GM12878 (cell line): ENCODE results near the gene OSBPL10. TPM values are rescaled to one million over a fixed set of nuclear protein-coding genes. Genes with fewer than 3 reads are reported as not detected.

Experiments used
- ATAC-seq: fragments of 200-7000 bp; cut with Tn5 transposase; 3 replicates; pipeline ENCODE4 v1.9.1; 2020; ENCODE audit warnings: mild to moderate bottlenecking, moderate library complexity
- BruUV-seq: library from RNA; stranded (reverse); fragments of 400-500 nt; replicated peaks from 2 replicates; lab custom pipeline; 2021; lab: Mats Ljungman, UMichigan
- CTCF ChIA-PET: fragments of 300-600 bp; sonication (Branson Sonifier 250); formaldehyde crosslinking; extraction: SDS; loops from one replicate; lab custom pipeline; 2021; ENCODE audit warnings: inconsistent platforms; lab: Yijun Ruan, JAX
- POLR2A ChIA-PET: fragments of 350-600 bp; formaldehyde crosslinking; extraction: SDS; loops from one replicate; lab custom pipeline; 2021; ENCODE audit warnings: inconsistent platforms; lab: Charles Lee
- RAD21 ChIA-PET: fragments of 300-600 bp; sonication (Branson Sonifier 250); formaldehyde crosslinking; loops from one replicate; lab custom pipeline; 2023; ENCODE audit warnings: antibody characterized with exemption; ENCODE audit not compliant: unreplicated experiment; lab: Charles Lee
- SMC1A ChIA-PET: fragments of 300-600 bp; sonication (Branson Sonifier 250); formaldehyde crosslinking; loops from one replicate; lab custom pipeline; 2023; ENCODE audit not compliant: unreplicated experiment, uncharacterized antibody; lab: Charles Lee
- DNase-seq: peaks from one replicate; pipeline ENCODE4 v3.0.0-alpha.2; 2011; ENCODE audit warnings: low read depth, low spot score
- FAIRE-seq: peaks from 3 replicates; lab custom pipeline; 2011; peaks lifted over from hg19 to GRCh38; lab: Jason Lieb, UNC
- H2AFZ ChIP-seq: 2 replicates; pipeline ENCODE4 v1.6.0; 2011; ENCODE audit warnings: low read depth, low read length, control low read depth; ENCODE audit not compliant: control insufficient read depth
- H3K27ac ChIP-seq: 2 replicates; pipeline ENCODE4 v1.5.1; 2011; ENCODE audit warnings: control low read depth; ENCODE audit not compliant: control insufficient read depth, insufficient read depth
- H3K27me3 ChIP-seq, 2 experiments: replicated peaks in 1 of 2; 2 replicates each; pipeline versions ENCODE4 v1.6.0 to v1.6.1; 2011; ENCODE audit warnings: low read length in 1 of 2; ENCODE audit not compliant: control insufficient read depth in 2 of 2, insufficient read depth in 2 of 2
- H3K36me3 ChIP-seq, 2 experiments: 2 replicates each; pipeline ENCODE4 v1.5.1; 2011; ENCODE audit warnings: low read length in 1 of 2; ENCODE audit not compliant: control insufficient read depth in 2 of 2, insufficient read depth in 2 of 2
- H3K4me1 ChIP-seq: 2 replicates; pipeline ENCODE4 v1.6.1; 2011; ENCODE audit warnings: mild to moderate bottlenecking, low read length, moderate library complexity, mixed read lengths; ENCODE audit not compliant: control insufficient read depth, insufficient read depth
- H3K4me2 ChIP-seq: 2 replicates; pipeline ENCODE4 v1.6.0; 2011; ENCODE audit warnings: control low read depth; ENCODE audit not compliant: control insufficient read depth, insufficient read depth
- H3K4me3 ChIP-seq: fragments of 200-600 bp; sonication (generic); 2 replicates; pipeline ENCODE4 v1.5.1; 2016
- H3K79me2 ChIP-seq: 2 replicates; pipeline ENCODE4 v1.6.0; 2011; ENCODE audit warnings: low read length; ENCODE audit not compliant: control insufficient read depth, insufficient read depth
- H3K9ac ChIP-seq: 2 replicates; pipeline ENCODE4 v1.8.0; 2011; ENCODE audit warnings: low read length, control low read depth, mixed read lengths; ENCODE audit not compliant: control insufficient read depth, insufficient read depth
- H3K9me3 ChIP-seq: replicated peaks from 3 replicates; pipeline ENCODE4 v1.5.1; 2011; ENCODE audit warnings: mild to moderate bottlenecking, low read length; ENCODE audit not compliant: control insufficient read depth, insufficient read depth
- H4K20me1 ChIP-seq: 2 replicates; pipeline ENCODE4 v1.6.0; 2011; ENCODE audit not compliant: control insufficient read depth, insufficient read depth
- BCL11A ChIP-seq: IDR thresholded peaks from 2 replicates; pipeline ENCODE4 v1.6.1; 2011; ENCODE audit warnings: low read depth, low read length
- BHLHE40 ChIP-seq, 2 experiments: fragments of 450-650 bp in 1 of 2; IDR thresholded peaks; 2 replicates each; pipeline ENCODE4 v1.6.1; 2011 to 2017; ENCODE audit warnings: low read depth in 2 of 2, borderline replicate concordance in 1 of 2, improper control_type of control experiment in 1 of 2, low read length in 1 of 2, mild to moderate bottlenecking in 1 of 2
- CBX3 ChIP-seq: fragments of 200-600 bp; sonication (generic); IDR thresholded peaks from 2 replicates; pipeline ENCODE4 v1.6.1; 2016; ENCODE audit warnings: low read depth, borderline replicate concordance
- CUX1 ChIP-seq: IDR thresholded peaks from 2 replicates; pipeline ENCODE4 v1.6.1; 2012; ENCODE audit warnings: improper control_type of control experiment, low read depth, low read length; ENCODE audit not compliant: insufficient replicate concordance
- E2F8 ChIP-seq: fragments of 450-650 bp; IDR thresholded peaks from 2 replicates; pipeline ENCODE4 v1.6.1; 2018; ENCODE audit warnings: mild to moderate bottlenecking, low read depth, moderate library complexity; ENCODE audit not compliant: partially characterized antibody
- NFXL1 ChIP-seq: fragments of 450-650 bp; IDR thresholded peaks from 2 replicates; pipeline ENCODE4 v1.6.1; 2017; ENCODE audit warnings: antibody characterized with exemption, mild to moderate bottlenecking, borderline replicate concordance
- ZNF24 ChIP-seq: fragments of 450-650 bp; IDR thresholded peaks from 2 replicates; pipeline ENCODE4 v1.6.1; 2017; ENCODE audit warnings: antibody characterized with exemption, mild to moderate bottlenecking
- WGBS: methylation state at CpG from one replicate; pipeline ENCODE4 v1.1.6; 2016; ENCODE audit warnings: low lambda C conversion rate; ENCODE audit not compliant: insufficient replicate concordance, insufficient coverage; ENCODE audit errors: missing lambda C conversion rate; 5-methylcytosine and 5-hydroxymethylcytosine counted together
- in situ Hi-C: fragments of 300-500 bp; cut with MboI; formaldehyde crosslinking; loops from 9 replicates; pipeline ENCODE4 v1.14.3; 2018; ENCODE audit warnings: mixed read lengths
- intact Hi-C: fragments of 100-400 bp; cut with micrococcal nuclease; formaldehyde crosslinking; loops from one replicate; pipeline ENCODE4 v1.14.2; 2022; ENCODE audit not compliant: unreplicated experiment
- polyA plus RNA-seq, 11 experiments: library from polyadenylated mRNA; depleted of rRNA in 4 of 11; unstranded in 6 of 11; stranded (reverse) in 5 of 11; fragments of >200 nt; fragmentation: Nextera tagmentation in 4 of 11; fragmentation: Illumina TruSeq in 1 of 11; extraction: Ambion mirVana in 4 of 11; extraction: Trizol in 1 of 11; gene quantifications; 1 replicate in 1 of 11; 2 replicates in 10 of 11; pipeline versions ENCODE4 v1.2.1 to v1.2.3, GENCODE V29; 2011 to 2016; ENCODE audit warnings: inconsistent platforms in 2 of 11, missing spikeins in 2 of 11, low read depth in 1 of 11
- total RNA-seq, 4 experiments: library from RNA; depleted of rRNA in 3 of 4; stranded (reverse); fragments of >200 nt in 3 of 4; fragmentation: Illumina TruSeq in 1 of 4; extraction: Trizol in 1 of 4; gene quantifications; 2 replicates each; pipeline versions ENCODE4 v1.2.1 to v1.2.3, GENCODE V29; 2013 to 2021

OSBPL10 gene
- total and polyA plus RNA-seq, 10 of the 15 experiments (the other 5 are each of a cell fraction or from before 2014, with no cell fraction given) = 0.03 to 0.25 (median 0.09) TPM; not detected in 5

- H3K79me2 ChIP-seq = no peaks in the 10 kb centered on the region
- TF ChIP-seq E2F8 = no peak
- TF ChIP-seq CUX1 = no peak
- TF ChIP-seq CBX3 = no peak
- no peak for TF ChIP-seq NFXL1
- TF ChIP-seq BHLHE40 (IDR thresholded peaks at IDR 0.05; ENCODE audit: borderline replicate concordance in 1 of 2, low read depth in 2 of 2, low read length in 1 of 2) = no peak
- TF ChIP-seq BCL11A = no peak
- TF ChIP-seq ZNF24 = no peak
- TF ChIP-seq, all 136 proteins: peak for 0
- in situ Hi-C loops = no loop called here
- no peak for ATAC-seq
- ChIA-PET RAD21 (no interaction called here), SMC1A (no interaction called here), CTCF (interaction anchor here (0.6 kb wide), 1 partner anchor 21 kb away, joined by 3 read pairs; no protein-coding TSS in a partner anchor), POLR2A (no interaction called here)
- no peaks in the 10 kb centered on the region for H3K4me1 ChIP-seq
- H3K27ac ChIP-seq = no peak overlapping the region
- no peak overlapping the region for H3K4me3 ChIP-seq
- no peak overlapping the region for H3K4me2 ChIP-seq
- H2AFZ ChIP-seq = no peak overlapping the region
- 51% methylated on average over 8 of the region's 8 CpGs for WGBS
- no peaks in the 10 kb centered on the region for H4K20me1 ChIP-seq
- no peak for FAIRE-seq
- DNase-seq = no peak
- BruUV-seq = no TSS peak
- no peaks in the 10 kb centered on the region for H3K27me3 ChIP-seq
- intact Hi-C loops = no loop called here
- H3K9me3 ChIP-seq = no peaks in the 10 kb centered on the region
- no peak overlapping the region for H3K9ac ChIP-seq
- H3K36me3 ChIP-seq = no peaks in the 10 kb centered on the region
These were observed 304.5 kb downstream of the OSBPL10 start for GRCh38 chr3:31676556-31676955.
